ENCODE measurements around the gene DNTTIP2.

GRCh38 chr1:93907718-93908117 is 28.7 kb upstream of the DNTTIP2 start:
- no peak for TF ChIP-seq CTCF (IDR thresholded peaks at IDR 0.05)
- no peak for TF ChIP-seq POLR2A (IDR thresholded peaks at IDR 0.05)

All from adrenal gland (tissue), 5 donors.